Measurements from ENCODE around the gene SLC25A44.

The SLC25A44 gene

DNA sequence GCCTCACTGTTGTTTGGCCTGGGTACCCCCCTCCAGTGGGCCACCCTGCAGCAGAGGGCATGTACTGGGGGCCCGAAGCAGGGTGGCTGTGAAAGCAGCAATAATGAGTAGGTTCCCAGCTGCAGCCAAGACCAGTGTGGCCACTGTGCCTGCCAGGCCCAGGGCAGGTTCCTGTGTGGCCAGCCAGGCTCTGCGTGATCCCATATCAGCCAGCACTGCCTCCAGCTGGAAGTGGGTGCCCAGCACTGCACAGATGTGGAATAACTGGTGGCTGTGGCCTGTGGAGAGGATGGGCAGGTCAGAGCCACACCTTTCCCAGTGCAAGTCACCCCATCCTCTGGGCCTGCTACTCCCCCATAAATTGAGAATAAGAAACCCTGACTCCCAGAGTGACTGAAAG lies 50.2 kb downstream of the SLC25A44 start:
- no peak for DNase-seq

DNA sequence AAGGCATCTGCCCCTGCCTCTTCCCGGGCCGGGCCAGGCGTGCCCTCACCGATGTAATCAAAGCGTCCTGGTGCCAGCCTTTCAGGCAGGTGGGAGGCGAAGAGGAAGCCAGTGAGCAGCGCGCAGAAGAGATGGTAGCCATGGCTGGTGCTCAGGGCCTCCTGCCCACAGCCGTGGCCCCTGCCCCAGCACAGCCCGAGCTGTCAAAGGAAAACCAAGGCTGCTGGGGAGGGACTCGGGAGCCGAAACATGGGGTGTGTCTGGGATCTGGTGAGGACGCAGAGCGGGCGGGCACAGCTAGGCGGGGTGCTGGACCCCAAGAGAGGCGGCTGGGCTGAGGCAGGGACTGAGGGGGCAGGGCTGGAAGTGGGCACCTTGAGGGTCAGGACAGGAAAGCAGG lies 50.8 kb downstream of the SLC25A44 start:
- no peak for DNase-seq

- DNase-seq = peak; percentile 56
Observed at GRCh38 chr1:156245451-156246232, 51.7 kb downstream of the SLC25A44 start.

- DNase-seq = no peak
Observed at GRCh38 chr1:156246241-156246780, 52.4 kb downstream of the SLC25A44 start.

- no peak for DNase-seq
Observed at GRCh38 chr1:156246781-156247459, 53.0 kb downstream of the SLC25A44 start.

DNA sequence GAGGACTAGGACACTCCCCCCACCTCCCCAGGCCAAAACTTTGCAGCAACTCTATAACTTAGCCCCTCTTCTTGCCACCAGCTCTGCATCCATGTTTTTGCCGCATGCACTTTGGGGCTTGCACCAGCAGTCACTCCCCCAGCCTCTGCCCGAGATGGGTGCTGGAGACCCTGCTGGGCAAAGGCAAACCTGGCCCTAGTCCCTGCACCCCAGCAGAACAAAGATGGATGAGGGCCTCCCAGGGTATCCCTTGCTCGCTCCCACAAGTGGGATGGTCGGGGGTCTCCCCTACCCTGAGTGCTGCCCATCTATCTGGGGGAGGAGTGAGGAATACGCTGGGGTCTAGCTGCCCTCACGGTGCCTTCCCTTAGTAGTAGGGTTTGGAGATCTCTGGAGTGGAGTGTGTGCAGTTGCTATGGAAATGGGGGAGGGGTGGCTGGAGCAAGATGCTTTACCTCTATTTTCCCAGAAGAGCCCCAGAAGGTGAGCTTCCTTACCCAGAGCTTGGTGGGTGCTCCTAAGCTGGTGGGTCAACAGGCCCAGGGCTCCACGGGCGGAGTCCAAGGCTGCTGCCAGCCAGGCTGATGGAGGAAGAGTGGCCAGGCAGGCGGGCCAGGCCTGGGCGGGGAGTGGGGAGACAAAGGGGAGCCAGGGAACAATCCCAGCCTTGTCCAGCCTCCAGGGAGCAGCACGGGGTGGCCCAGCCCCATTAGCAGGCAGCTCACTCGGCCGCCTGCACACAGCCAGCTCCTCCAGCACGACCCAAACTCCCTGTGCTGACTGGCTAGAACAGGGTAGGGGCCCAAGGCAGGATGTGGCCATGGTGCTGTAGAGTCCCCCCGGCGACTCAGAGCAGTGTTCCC lies 53.8 kb downstream of the SLC25A44 start, which contains the start of gene PAQR6:
Gene PAQR6 (minus strand): TSS at position 597 of the 863 bp plus-strand sequence. CDS start 1,325 bp downstream, outside the sequence.
- no peak for DNase-seq

- DNase-seq = no peak
Observed at GRCh38 chr1:156248323-156248683, 54.4 kb downstream of the SLC25A44 start.

DNA sequence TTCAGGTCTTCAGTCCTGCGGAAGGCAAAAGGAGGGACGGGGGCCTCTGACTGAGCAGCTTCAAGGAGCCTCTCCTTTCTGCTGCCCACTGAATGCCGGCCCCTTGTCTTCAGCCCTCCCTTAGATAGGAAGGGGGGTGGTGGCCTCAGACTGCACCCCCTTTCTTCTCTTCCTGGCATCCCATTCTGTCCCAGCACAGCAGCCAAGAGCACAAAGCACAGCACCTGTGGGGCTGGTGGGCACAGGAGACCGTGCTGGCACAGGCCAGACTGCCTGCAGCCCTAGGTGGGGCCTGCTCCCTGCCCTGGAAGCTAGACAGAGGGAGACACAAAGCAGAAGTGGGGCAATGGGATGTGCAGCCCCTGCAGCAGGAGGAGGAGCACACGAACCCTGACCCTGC lies 55.7 kb downstream of the SLC25A44 start:
- DNase-seq = no peak

GRCh38 chr1:156251527-156251926 lies 57.6 kb downstream of the SLC25A44 start:
- no peak for DNase-seq

GRCh38 chr1:156253634-156254033 lies 59.7 kb downstream of the SLC25A44 start:
- DNase-seq = no peak

- no peak for DNase-seq
Observed at GRCh38 chr1:156257711-156258110, 63.8 kb downstream of the SLC25A44 start.

GRCh38 chr1:156258859-156259258 lies 65.0 kb downstream of the SLC25A44 start:
- no peak for DNase-seq

- no peak for DNase-seq
Observed at GRCh38 chr1:156259805-156260204, 65.9 kb downstream of the SLC25A44 start.

DNA sequence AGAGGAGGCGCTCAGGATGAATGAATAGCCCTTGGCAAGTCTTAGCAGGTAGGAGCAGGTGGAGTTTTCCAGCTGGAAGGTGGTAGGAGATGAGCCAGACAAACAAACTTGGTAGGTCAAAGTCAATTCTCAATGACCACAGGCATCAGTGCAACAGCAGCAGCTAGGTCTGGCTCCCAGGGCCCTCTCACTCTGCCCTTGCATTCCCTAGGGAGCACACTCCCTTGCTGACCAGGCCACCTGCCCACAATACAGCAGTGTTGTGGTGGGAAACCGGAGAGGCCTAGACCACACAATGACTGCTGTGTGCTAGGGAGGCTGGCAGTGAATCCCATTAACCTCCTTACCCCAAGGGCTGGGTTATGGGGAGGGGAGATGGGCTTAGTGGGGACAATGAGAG lies 67.0 kb downstream of the SLC25A44 start:
- DNase-seq = no peak

Data from CD4-positive, alpha-beta T cell treated with Interleukin-6 for 4 hours (primary cell).